ENCODE measurements around the gene USHBP1. TPM values are rescaled to one million over a fixed set of nuclear protein-coding genes. Genes with fewer than 3 reads are reported as not detected.

Gene USHBP1
- total RNA-seq: 1 to 10 TPM; 4.3 to 6.6 TPM

- TF ChIP-seq CTCF (IDR thresholded peaks at IDR 0.05): no peak
- peaks cover 2% of the 10 kb centered on the region for H3K36me3 ChIP-seq
- peak within 1 kb of the TSS; percentile 64 to 72 for H3K27ac ChIP-seq
- H3K9me3 ChIP-seq: peaks cover 0 to under 1% of the 10 kb centered on the region in 2 donors
- H3K27me3 ChIP-seq: no peaks in the 10 kb centered on the region
- H3K4me3 ChIP-seq: peak within 1 kb of the TSS; percentile 36 to 49
- peaks cover 0 to 7% of the 10 kb centered on the region in 2 donors for H3K4me1 ChIP-seq
- DNase-seq (ENCODE audit: low spot score): no peak
Observed at GRCh38 chr19:17264641-17264979, at the start of gene USHBP1. USHBP1 (minus strand) TSS chr19:17264745; CDS start chr19:17264299, 446 bp downstream.

- TF ChIP-seq CTCF (IDR thresholded peaks at IDR 0.05): no peak
- peaks cover 19% of the 10 kb centered on the region for H3K36me3 ChIP-seq
- H3K27me3 ChIP-seq: no peaks in the 10 kb centered on the region
Observed at GRCh38 chr19:17314007-17314593, 49.6 kb upstream of the USHBP1 start.

GRCh38 chr19:17312189-17313113 lies 47.9 kb upstream of the USHBP1 start:
- Histone ChIP-seq H3K27ac (no peak overlapping the region), H3K9me3 (no peaks in the 10 kb centered on the region), H3K4me3 (no peak overlapping the region), H3K36me3 (peaks cover 19% of the 10 kb centered on the region), H3K4me1 (peaks cover 0 to 36% of the 10 kb centered on the region in 2 donors), H3K27me3 (no peaks in the 10 kb centered on the region)
- TF ChIP-seq CTCF (IDR thresholded peaks at IDR 0.05): no peak
- DNase-seq (ENCODE audit: low spot score): no peak

More at GRCh38 chr19:17314007-17314593, 49.6 kb upstream of the USHBP1 start:
- no peak for DNase-seq (ENCODE audit: low spot score)
- peaks cover 0 to 26% of the 10 kb centered on the region in 2 donors for H3K4me1 ChIP-seq
- H3K4me3 ChIP-seq: no peak overlapping the region
- no peaks in the 10 kb centered on the region for H3K9me3 ChIP-seq
- no peak overlapping the region for H3K27ac ChIP-seq

GRCh38 chr19:17311455-17312188 lies 47.1 kb upstream of the USHBP1 start:
- no peaks in the 10 kb centered on the region for H3K27me3 ChIP-seq
- no peak overlapping the region for H3K27ac ChIP-seq
- H3K36me3 ChIP-seq: peaks cover 19% of the 10 kb centered on the region
- peaks cover 0 to 44% of the 10 kb centered on the region in 2 donors for H3K4me1 ChIP-seq
- DNase-seq (ENCODE audit: low spot score): no peak
- H3K4me3 ChIP-seq: no peak overlapping the region
- TF ChIP-seq CTCF (IDR thresholded peaks at IDR 0.05): no peak
- no peaks in the 10 kb centered on the region for H3K9me3 ChIP-seq

- no peak for DNase-seq (ENCODE audit: low spot score)
- Histone ChIP-seq H3K9me3 (no peaks in the 10 kb centered on the region), H3K36me3 (peaks cover 9% of the 10 kb centered on the region), H3K4me1 (peaks cover 0 to 56% of the 10 kb centered on the region in 2 donors), H3K4me3 (peak overlapping the region; percentile 84 to 99), H3K27ac (peak overlapping the region; percentile 60 to 83), H3K27me3 (no peaks in the 10 kb centered on the region)
- no peak for TF ChIP-seq CTCF (IDR thresholded peaks at IDR 0.05)
Observed at GRCh38 chr19:17309965-17310461, 45.5 kb upstream of the USHBP1 start.
